ENCODE measurements around the gene MAGEL2.

DNA sequence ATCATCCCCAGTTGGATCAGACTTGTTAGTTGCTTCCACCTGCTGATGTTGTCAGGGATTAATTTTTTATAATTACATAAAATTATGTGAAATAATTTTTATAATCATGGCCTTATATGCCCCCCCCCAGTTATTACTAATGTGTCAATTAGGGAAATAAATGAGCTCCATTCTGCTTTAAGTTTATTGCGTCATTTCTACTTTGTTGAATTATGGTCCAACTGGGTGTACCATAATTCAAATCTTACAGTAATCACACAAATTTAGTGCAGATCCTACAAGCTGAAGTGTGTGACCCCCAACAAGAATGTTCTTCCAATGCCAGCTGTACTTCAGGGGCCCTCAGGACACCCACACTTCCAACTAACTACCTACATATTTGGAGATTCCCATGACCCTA, 46.9 kb upstream of the MAGEL2 start:
- TF ChIP-seq, protein P1, sequence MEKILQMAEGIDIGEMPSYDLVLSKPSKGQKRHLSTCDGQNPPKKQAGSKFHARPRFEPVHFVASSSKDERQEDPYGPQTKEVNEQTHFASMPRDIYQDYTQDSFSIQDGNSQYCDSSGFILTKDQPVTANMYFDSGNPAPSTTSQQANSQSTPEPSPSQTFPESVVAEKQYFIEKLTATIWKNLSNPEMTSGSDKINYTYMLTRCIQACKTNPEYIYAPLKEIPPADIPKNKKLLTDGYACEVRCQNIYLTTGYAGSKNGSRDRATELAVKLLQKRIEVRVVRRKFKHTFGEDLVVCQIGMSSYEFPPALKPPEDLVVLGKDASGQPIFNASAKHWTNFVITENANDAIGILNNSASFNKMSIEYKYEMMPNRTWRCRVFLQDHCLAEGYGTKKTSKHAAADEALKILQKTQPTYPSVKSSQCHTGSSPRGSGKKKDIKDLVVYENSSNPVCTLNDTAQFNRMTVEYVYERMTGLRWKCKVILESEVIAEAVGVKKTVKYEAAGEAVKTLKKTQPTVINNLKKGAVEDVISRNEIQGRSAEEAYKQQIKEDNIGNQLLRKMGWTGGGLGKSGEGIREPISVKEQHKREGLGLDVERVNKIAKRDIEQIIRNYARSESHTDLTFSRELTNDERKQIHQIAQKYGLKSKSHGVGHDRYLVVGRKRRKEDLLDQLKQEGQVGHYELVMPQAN (conservative IDR thresholded peaks at IDR 0.05): no peak
- TF ChIP-seq, protein P2, sequence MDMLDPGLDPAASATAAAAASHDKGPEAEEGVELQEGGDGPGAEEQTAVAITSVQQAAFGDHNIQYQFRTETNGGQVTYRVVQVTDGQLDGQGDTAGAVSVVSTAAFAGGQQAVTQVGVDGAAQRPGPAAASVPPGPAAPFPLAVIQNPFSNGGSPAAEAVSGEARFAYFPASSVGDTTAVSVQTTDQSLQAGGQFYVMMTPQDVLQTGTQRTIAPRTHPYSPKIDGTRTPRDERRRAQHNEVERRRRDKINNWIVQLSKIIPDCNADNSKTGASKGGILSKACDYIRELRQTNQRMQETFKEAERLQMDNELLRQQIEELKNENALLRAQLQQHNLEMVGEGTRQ (IDR thresholded peaks at IDR 0.05; ENCODE audit: borderline replicate concordance, low read depth, low read length): no peak
- TF ChIP-seq JUNB (IDR thresholded peaks at IDR 0.05): no peak

Measured in GM12878 (cell line).